Loucy (cell line): ENCODE data around the gene GPC3.
"Not testable (repeated sequence)": the region's sequence is repeated elsewhere in the genome, so short reads cannot be mapped to it uniquely, and the experiment has no call there.

ENCODE experiments used
- H2AFZ ChIP-seq: fragments of 200-600 bp; sonication (generic); 2 replicates; pipeline ENCODE4 v1.6.0; 2016; ENCODE audit warnings: antibody characterized with exemption, mild to moderate bottlenecking, low read length, moderate library complexity
- H3F3A ChIP-seq: fragments of 200-600 bp; 2 replicates; pipeline ENCODE4 v1.6.0; 2016; ENCODE audit warnings: antibody characterized with exemption, low read depth, mild to moderate bottlenecking
- H3K27me3 ChIP-seq: fragments of 200-600 bp; sonication (generic); 2 replicates; pipeline ENCODE4 v1.6.1; 2014; ENCODE audit warnings: low read length, mild to moderate bottlenecking; ENCODE audit not compliant: insufficient read depth, poor library complexity, severe bottlenecking
- H3K36me3 ChIP-seq: fragments of 200-600 bp; sonication (generic); 2 replicates; pipeline ENCODE4 v1.6.1; 2016; ENCODE audit warnings: low read length; ENCODE audit not compliant: insufficient read depth
- H3K4me1 ChIP-seq: fragments of 200-600 bp; sonication (generic); 2 replicates; pipeline ENCODE4 v1.5.1; 2014; ENCODE audit warnings: low read length, mild to moderate bottlenecking; ENCODE audit not compliant: insufficient read depth, poor library complexity, severe bottlenecking
- H3K4me2 ChIP-seq: fragments of 200-600 bp; sonication (generic); 2 replicates; pipeline ENCODE4 v1.6.0; 2014; ENCODE audit warnings: antibody characterized with exemption, low read length, low read depth, mild to moderate bottlenecking; ENCODE audit not compliant: poor library complexity, severe bottlenecking
- H3K4me3 ChIP-seq: fragments of 200-600 bp; sonication (generic); 2 replicates; pipeline ENCODE4 v1.5.1; 2014; ENCODE audit warnings: low read length, mild to moderate bottlenecking, mixed read lengths; ENCODE audit not compliant: poor library complexity, severe bottlenecking
- H3K79me2 ChIP-seq: fragments of 200-600 bp; sonication (generic); 2 replicates; pipeline ENCODE4 v1.6.1; 2014; ENCODE audit warnings: low read length; ENCODE audit not compliant: insufficient read depth
- H3K9ac ChIP-seq: fragments of 200-600 bp; sonication (generic); 2 replicates; pipeline ENCODE4 v1.6.0; 2014; ENCODE audit warnings: mild to moderate bottlenecking, low read depth, low read length, moderate library complexity; ENCODE audit not compliant: poor library complexity, severe bottlenecking
- H3K9me2 ChIP-seq: fragments of 200-600 bp; sonication (generic); replicated peaks from 2 replicates; pipeline ENCODE4 v1.6.1; 2016; ENCODE audit warnings: low read depth, low read length, mixed read lengths
- H3K9me3 ChIP-seq: fragments of 200-600 bp; sonication (generic); 2 replicates; pipeline ENCODE4 v1.6.1; 2014; ENCODE audit warnings: mild to moderate bottlenecking, antibody characterized with exemption, low read length, low read depth; ENCODE audit not compliant: insufficient read depth
- H4K20me1 ChIP-seq: fragments of 200-600 bp; sonication (generic); 2 replicates; pipeline ENCODE4 v1.6.0; 2014; ENCODE audit warnings: antibody characterized with exemption, low read length, mild to moderate bottlenecking; ENCODE audit not compliant: insufficient read depth, poor library complexity, severe bottlenecking
- EZH2phosphoT487 ChIP-seq: fragments of 200-600 bp; IDR thresholded peaks from 2 replicates; pipeline ENCODE4 v1.6.1; 2018; ENCODE audit warnings: antibody characterized with exemption, mild to moderate bottlenecking, moderate library complexity, borderline replicate concordance
- TF ChIP-seq, protein P1 (sequence below): fragments of 200-600 bp; sonication (generic); conservative IDR thresholded peaks from 2 replicates; pipeline ENCODE4 v1.5.1; 2014; ENCODE audit warnings: mild to moderate bottlenecking, antibody characterized with exemption, low read length

Gene GPC3

GRCh38 chrX:133771086-133771646 is 214.2 kb downstream of the GPC3 start:
- Histone ChIP-seq H3K79me2 (no peaks in the 10 kb centered on the region), H4K20me1 (no peaks in the 10 kb centered on the region), H3K36me3 (no peaks in the 10 kb centered on the region), H3K4me3 (no peak overlapping the region), H3K4me1 (no peaks in the 10 kb centered on the region), H3K27me3 (no peaks in the 10 kb centered on the region), H3K9me2 (no peaks in the 10 kb centered on the region), H3K9ac (no peak overlapping the region), H3K9me3 (no peaks in the 10 kb centered on the region), H3K4me2 (no peak overlapping the region), H2AFZ (no peak overlapping the region), H3F3A (no peaks in the 10 kb centered on the region)
- TF ChIP-seq, protein P1, sequence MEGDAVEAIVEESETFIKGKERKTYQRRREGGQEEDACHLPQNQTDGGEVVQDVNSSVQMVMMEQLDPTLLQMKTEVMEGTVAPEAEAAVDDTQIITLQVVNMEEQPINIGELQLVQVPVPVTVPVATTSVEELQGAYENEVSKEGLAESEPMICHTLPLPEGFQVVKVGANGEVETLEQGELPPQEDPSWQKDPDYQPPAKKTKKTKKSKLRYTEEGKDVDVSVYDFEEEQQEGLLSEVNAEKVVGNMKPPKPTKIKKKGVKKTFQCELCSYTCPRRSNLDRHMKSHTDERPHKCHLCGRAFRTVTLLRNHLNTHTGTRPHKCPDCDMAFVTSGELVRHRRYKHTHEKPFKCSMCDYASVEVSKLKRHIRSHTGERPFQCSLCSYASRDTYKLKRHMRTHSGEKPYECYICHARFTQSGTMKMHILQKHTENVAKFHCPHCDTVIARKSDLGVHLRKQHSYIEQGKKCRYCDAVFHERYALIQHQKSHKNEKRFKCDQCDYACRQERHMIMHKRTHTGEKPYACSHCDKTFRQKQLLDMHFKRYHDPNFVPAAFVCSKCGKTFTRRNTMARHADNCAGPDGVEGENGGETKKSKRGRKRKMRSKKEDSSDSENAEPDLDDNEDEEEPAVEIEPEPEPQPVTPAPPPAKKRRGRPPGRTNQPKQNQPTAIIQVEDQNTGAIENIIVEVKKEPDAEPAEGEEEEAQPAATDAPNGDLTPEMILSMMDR: no peak
- TF ChIP-seq EZH2phosphoT487: no peak

- H3K9me2 ChIP-seq, H3K36me3 ChIP-seq, H3F3A ChIP-seq, H3K79me2 ChIP-seq, H3K9ac ChIP-seq, H4K20me1 ChIP-seq, H3K27me3 ChIP-seq, H3K9me3 ChIP-seq, H3K4me1 ChIP-seq, H3K4me3 ChIP-seq: not testable (repeated sequence)
- Histone ChIP-seq H3K4me2 (peak overlapping the region; percentile 31), H2AFZ (peak overlapping the region; percentile 70; the same call in 1 of the 2 replicates)
These were observed 222.3 kb downstream of the GPC3 start for GRCh38 chrX:133762976-133763548.

GRCh38 chrX:133754657-133755056 is 230.7 kb downstream of the GPC3 start:
- H3K79me2 ChIP-seq: no peaks in the 10 kb centered on the region
- no peaks in the 10 kb centered on the region for H3K9me3 ChIP-seq
- no peak overlapping the region for H3K4me2 ChIP-seq
- peaks cover 16% of the 10 kb centered on the region for H3K4me1 ChIP-seq
- TF ChIP-seq, protein P1: no peak
- no peak for TF ChIP-seq EZH2phosphoT487
- H3K9ac ChIP-seq: no peak overlapping the region
- no peaks in the 10 kb centered on the region for H4K20me1 ChIP-seq
- H3F3A ChIP-seq: 0 out of 2 replicates have a peak, but pooled peaks cover 4% of the 10 kb centered on the region
- H3K4me3 ChIP-seq: no peak overlapping the region
- no peaks in the 10 kb centered on the region for H3K9me2 ChIP-seq
- no peaks in the 10 kb centered on the region for H3K27me3 ChIP-seq
- H3K36me3 ChIP-seq: no peaks in the 10 kb centered on the region
- H2AFZ ChIP-seq: no peak overlapping the region

DNA sequence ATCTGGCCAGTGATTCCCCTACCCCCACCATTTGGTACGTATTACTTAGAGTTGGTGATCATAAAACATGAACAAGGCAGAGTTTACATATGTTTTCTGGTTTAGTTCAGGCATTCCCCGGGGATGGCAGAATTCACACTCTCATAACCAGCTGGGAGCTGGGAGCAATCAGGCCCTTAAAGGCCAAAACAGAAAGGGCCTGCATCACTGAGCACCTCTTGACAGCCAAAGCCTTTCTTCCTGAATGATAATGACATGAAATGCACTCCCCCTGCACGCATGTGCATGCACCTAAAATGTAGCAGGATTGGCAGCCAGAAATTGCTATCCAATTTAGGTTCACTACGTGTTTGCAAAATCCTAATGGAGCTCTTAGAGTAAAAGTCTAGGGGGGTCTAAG is 235.4 kb downstream of the GPC3 start:
- H3K79me2 ChIP-seq: no peaks in the 10 kb centered on the region
- no peak overlapping the region for H3K9ac ChIP-seq
- peaks cover 4% of the 10 kb centered on the region; the same call in 1 of the 2 replicates for H3F3A ChIP-seq
- peak overlapping the region; percentile 37 for H3K4me3 ChIP-seq
- H3K36me3 ChIP-seq: no peaks in the 10 kb centered on the region
- no peak overlapping the region for H2AFZ ChIP-seq
- H3K9me2 ChIP-seq: no peaks in the 10 kb centered on the region
- peak overlapping the region; percentile 64 for H3K4me2 ChIP-seq
- H4K20me1 ChIP-seq: no peaks in the 10 kb centered on the region
- no peak for TF ChIP-seq EZH2phosphoT487
- TF ChIP-seq, protein P1: no peak
- peaks cover 39% of the 10 kb centered on the region for H3K4me1 ChIP-seq
- H3K9me3 ChIP-seq: no peaks in the 10 kb centered on the region
- no peaks in the 10 kb centered on the region for H3K27me3 ChIP-seq
